Measurements from ENCODE around the gene ZNF219. TPM values are rescaled to one million over a fixed set of nuclear protein-coding genes. Genes with fewer than 3 reads are reported as not detected.

The ZNF219 gene
- total RNA-seq, 4 donors from 2014 or later: 44.2 to 70.0 (median 56.7) TPM

DNA sequence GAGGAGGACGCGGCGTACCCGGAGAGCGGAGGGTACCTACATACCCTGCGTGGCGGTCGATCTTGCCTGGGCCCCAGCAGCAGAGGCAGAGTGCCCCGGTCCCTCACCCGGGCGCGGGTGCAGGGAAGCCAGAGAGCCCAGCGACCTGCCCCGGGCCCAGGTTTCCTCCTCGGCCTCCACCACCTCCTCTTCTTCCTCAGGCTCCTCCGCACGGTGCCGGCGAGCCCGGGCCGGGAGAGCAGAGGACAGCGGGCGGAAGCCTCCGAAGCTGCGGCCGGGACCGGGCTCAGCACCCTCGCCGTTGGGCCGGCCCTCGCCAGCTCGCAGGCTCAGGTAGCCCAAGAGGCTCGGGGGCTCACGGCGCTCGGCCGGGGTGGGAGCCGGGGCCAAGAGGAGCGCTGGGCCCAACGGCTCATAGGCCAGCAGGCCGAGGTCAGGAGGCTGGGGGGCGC, 6.6 kb downstream of the ZNF219 start:
- Histone ChIP-seq H3K27ac (no peak overlapping the region), H3K36me3 (peaks cover 46% of the 10 kb centered on the region), H3K27me3 (no peaks in the 10 kb centered on the region), H3K4me1 (peaks cover 35% of the 10 kb centered on the region), H3K9me3 (no peaks in the 10 kb centered on the region), H3K4me3 (no peak overlapping the region)
- WGBS: 90% methylated on average over 25 of the region's 42 CpGs
- TF ChIP-seq EP300 (IDR thresholded peaks at IDR 0.05): no peak
- TF ChIP-seq POLR2AphosphoS5 (IDR thresholded peaks at IDR 0.05): no peak
- TF ChIP-seq POLR2A (IDR thresholded peaks at IDR 0.05): no peak
- TF ChIP-seq, protein P1, sequence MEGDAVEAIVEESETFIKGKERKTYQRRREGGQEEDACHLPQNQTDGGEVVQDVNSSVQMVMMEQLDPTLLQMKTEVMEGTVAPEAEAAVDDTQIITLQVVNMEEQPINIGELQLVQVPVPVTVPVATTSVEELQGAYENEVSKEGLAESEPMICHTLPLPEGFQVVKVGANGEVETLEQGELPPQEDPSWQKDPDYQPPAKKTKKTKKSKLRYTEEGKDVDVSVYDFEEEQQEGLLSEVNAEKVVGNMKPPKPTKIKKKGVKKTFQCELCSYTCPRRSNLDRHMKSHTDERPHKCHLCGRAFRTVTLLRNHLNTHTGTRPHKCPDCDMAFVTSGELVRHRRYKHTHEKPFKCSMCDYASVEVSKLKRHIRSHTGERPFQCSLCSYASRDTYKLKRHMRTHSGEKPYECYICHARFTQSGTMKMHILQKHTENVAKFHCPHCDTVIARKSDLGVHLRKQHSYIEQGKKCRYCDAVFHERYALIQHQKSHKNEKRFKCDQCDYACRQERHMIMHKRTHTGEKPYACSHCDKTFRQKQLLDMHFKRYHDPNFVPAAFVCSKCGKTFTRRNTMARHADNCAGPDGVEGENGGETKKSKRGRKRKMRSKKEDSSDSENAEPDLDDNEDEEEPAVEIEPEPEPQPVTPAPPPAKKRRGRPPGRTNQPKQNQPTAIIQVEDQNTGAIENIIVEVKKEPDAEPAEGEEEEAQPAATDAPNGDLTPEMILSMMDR (IDR thresholded peaks at IDR 0.05): no peak
- DNase-seq (ENCODE audit: low spot score in 2 of 2): no peak

DNA sequence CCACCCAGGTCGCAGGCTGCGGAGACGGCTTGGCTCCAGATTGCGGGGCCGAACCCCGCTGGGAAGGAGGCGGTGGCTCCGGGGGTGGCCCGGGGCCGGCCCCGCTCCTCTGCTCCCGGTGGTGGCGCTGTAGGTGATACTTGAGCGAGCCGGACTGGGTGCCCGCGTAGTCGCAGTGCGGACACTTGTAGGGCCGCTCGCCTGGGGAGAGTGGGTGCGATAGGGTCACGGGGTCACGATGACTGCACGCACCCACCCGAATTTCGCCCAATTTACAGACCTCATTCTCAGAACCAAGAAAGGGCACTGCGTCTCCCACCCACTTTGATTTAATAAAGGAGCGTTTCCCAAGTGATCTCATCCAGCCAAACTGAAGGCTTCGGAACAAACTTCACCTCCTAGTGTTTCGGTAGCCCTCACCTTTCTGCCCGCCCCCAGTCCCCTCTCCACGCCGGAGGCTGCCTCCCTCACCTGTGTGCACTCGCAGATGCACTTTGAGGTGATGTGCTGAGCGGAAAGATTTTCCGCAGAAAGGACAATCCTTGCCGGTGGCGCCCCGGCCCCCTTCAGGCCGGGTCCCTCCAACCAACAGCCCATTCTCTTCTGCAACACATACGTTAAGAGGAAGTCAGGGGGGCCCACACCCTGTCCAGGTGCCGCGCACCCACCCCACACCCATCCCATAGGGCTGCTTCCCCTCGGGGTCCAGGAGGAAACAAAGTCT, 7.4 kb downstream of the ZNF219 start:
- Histone ChIP-seq H3K36me3 (peaks cover 46% of the 10 kb centered on the region), H3K4me1 (peaks cover 28% of the 10 kb centered on the region), H3K4me3 (no peak overlapping the region), H3K27me3 (no peaks in the 10 kb centered on the region), H3K27ac (no peak overlapping the region), H3K9me3 (no peaks in the 10 kb centered on the region)
- TF ChIP-seq POLR2A (IDR thresholded peaks at IDR 0.05): no peak
- TF ChIP-seq EP300 (IDR thresholded peaks at IDR 0.05): no peak
- TF ChIP-seq POLR2AphosphoS5 (IDR thresholded peaks at IDR 0.05): no peak
- TF ChIP-seq, protein P1 (IDR thresholded peaks at IDR 0.05): no peak
- 92% methylated on average over 42 of the region's 45 CpGs for WGBS
- no peak for DNase-seq (ENCODE audit: low spot score in 2 of 2)

DNA sequence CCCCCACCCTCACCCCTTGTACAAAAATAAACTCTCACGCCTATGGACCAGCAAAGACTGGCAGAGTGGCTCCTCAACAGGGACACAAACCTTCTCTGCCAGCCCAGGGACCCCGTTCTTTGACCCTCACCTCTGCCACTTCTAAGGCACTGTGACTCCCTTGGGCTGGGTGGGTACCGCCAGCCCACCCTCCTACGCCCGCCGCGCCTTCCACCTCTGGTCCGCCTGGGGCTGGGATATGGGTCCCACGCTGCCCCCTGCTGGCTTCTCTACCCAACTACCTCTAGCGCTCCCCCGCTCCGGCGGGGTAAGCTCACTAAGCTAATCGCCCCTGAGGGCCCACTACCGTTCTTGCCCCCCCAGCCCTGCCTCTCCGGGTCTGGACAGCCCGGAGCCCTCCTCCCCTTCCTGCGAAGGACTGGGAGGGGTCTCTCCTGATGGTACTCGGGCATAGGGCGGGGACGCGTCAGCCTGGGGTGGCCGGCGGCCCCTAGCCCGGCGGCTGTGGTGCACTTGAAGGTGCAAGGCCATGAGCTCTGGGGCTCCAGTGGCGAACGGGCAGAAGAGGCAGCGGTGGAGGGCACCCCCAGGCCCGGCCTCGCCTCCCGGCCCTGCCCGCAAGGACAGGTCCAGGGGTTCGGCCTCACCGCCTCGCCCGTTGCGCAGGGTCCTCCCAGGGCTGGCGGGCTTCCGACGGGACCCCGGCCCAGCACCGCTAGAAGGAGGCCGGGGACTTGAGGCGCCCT, 8.1 kb downstream of the ZNF219 start:
- WGBS: 84% methylated on average over 26 of the region's 45 CpGs
- no peak overlapping the region for H3K27ac ChIP-seq

DNA sequence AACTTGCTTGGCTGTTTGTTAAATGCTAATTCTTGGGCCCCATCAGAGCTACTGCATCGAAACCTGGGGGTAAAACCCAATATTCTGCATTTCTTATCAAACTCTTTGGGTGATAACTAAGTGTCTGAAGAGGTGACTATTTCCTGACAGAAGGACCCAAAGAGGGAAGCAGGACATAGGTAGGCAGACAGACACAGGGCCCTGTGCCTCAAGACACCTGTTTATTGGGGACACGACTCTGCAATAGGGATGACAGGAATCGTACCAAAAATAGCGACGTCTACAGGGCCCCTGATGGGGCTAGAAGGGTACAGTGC, 8.6 kb downstream of the ZNF219 start:
- TF ChIP-seq POLR2AphosphoS5 (IDR thresholded peaks at IDR 0.05) (no peak), POLR2A (IDR thresholded peaks at IDR 0.05) (no peak), EP300 (IDR thresholded peaks at IDR 0.05) (no peak)
- TF ChIP-seq, protein P1 (IDR thresholded peaks at IDR 0.05): no peak
- H3K27ac ChIP-seq: no peak overlapping the region

More for the DNA sequence above, 8.1 kb downstream of the ZNF219 start:
- Histone ChIP-seq H3K27me3 (no peaks in the 10 kb centered on the region), H3K9me3 (no peaks in the 10 kb centered on the region), H3K36me3 (peaks cover 52% of the 10 kb centered on the region), H3K4me1 (peaks cover 28% of the 10 kb centered on the region), H3K4me3 (no peak overlapping the region)
- DNase-seq (ENCODE audit: low spot score in 2 of 2): no peak
- TF ChIP-seq, protein P1 (IDR thresholded peaks at IDR 0.05): peak in 1 of 2 donors; percentile 23
- no peak for TF ChIP-seq POLR2AphosphoS5 (IDR thresholded peaks at IDR 0.05)

DNA sequence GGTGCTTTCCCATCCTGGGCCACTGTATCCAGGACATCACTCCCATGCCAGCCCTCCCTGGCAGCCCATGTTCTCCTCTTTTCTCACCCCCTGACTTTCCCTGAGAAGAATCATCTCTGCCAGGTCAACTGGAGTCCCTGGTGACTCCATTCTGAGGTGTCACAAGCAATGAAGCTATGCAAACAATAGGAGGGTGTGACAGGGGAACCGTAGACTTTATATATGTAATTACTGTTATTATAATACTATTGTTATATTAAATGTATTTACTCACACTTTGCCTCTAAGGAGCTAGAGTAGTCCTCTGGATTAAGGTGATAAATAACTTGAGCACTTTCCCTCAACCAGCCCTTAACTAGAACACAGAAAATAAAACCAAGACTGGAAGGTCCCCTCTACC, 9.2 kb downstream of the ZNF219 start:
- WGBS: 53% methylated on average over 1 of the region's 1 CpG
- TF ChIP-seq, protein P1 (IDR thresholded peaks at IDR 0.05): no peak
- TF ChIP-seq POLR2AphosphoS5 (IDR thresholded peaks at IDR 0.05): no peak
- TF ChIP-seq POLR2A (IDR thresholded peaks at IDR 0.05): no peak
- no peak for TF ChIP-seq EP300 (IDR thresholded peaks at IDR 0.05)
- Histone ChIP-seq H3K9me3 (no peaks in the 10 kb centered on the region), H3K4me3 (no peak overlapping the region), H3K27ac (no peak overlapping the region), H3K36me3 (peaks cover 61% of the 10 kb centered on the region), H3K27me3 (no peaks in the 10 kb centered on the region), H3K4me1 (peaks cover 32% of the 10 kb centered on the region)
- DNase-seq (ENCODE audit: low spot score in 2 of 2): no peak

More for the DNA sequence above, 8.6 kb downstream of the ZNF219 start:
- Histone ChIP-seq H3K4me1 (peaks cover 33% of the 10 kb centered on the region), H3K27me3 (no peaks in the 10 kb centered on the region), H3K4me3 (no peak overlapping the region), H3K36me3 (peaks cover 58% of the 10 kb centered on the region), H3K9me3 (no peaks in the 10 kb centered on the region)
- DNase-seq (ENCODE audit: low spot score in 2 of 2): no peak
- WGBS: 92% methylated on average over 5 of the region's 5 CpGs
